T-cell (primary cell): ENCODE data around the gene KRTAP10-2. TPM values are rescaled to one million over a fixed set of nuclear protein-coding genes. Genes with fewer than 3 reads are reported as not detected.
A peak's percentile ranks its signal among the peaks of the same experiment; 100 is the strongest.

Experiments used
- ATAC-seq, 4 experiments: fragments of 200-7000 bp in 3 of 4; fragments of 150-1000 bp in 1 of 4; cut with Tn5 transposase; replicated peaks in 1 of 4; 1 replicate in 3 of 4; 2 replicates in 1 of 4; pipeline ENCODE4 v1.10.0; 2021; ENCODE audit warnings: moderate library complexity in 3 of 4, mild to moderate bottlenecking in 2 of 4, moderate number of reproducible peaks in 1 of 4
- CTCF ChIA-PET, 2 donors: fragments of 300-600 bp; sonication (Branson Sonifier 250); formaldehyde crosslinking; loops; one replicate each; lab custom pipeline; 2022; ENCODE audit warnings: antibody characterized with exemption in 2 of 2; lab: Charles Lee
- POLR2A ChIA-PET, 2 donors: fragments of 300-600 bp; sonication (Branson Sonifier 250); formaldehyde crosslinking; loops; one replicate each; lab custom pipeline; 2022; ENCODE audit warnings: antibody characterized with exemption in 2 of 2; lab: Charles Lee
- DNase-seq, 35 experiments: peaks; one replicate each; pipeline versions ENCODE4 v3.0.0 to v3.0.0-alpha.2; 2013 to 2023
- H3K27ac ChIP-seq: one replicate; pipeline ENCODE4 v1.5.1; 2013; ENCODE audit warnings: low read length
- H3K27me3 ChIP-seq, 2 experiments: replicated peaks in 1 of 2; 1 replicate in 1 of 2; 2 replicates in 1 of 2; pipeline versions ENCODE4 v1.6.1 to v1.7.0; 2013; ENCODE audit warnings: low read length in 1 of 2, mixed read lengths in 1 of 2; ENCODE audit not compliant: control insufficient read depth in 2 of 2, insufficient read depth in 2 of 2; ENCODE audit errors: extremely low read depth in 1 of 2
- H3K36me3 ChIP-seq, 2 donors: 1 replicate in 1 of 2; 2 replicates in 1 of 2; pipeline versions ENCODE4 v1.6.1 to v1.7.0; 2013; ENCODE audit warnings: low read length in 1 of 2; ENCODE audit not compliant: control insufficient read depth in 2 of 2, insufficient read depth in 1 of 2; ENCODE audit errors: extremely low read depth in 1 of 2
- H3K4me1 ChIP-seq, 2 experiments: 1 replicate in 1 of 2; 2 replicates in 1 of 2; pipeline versions ENCODE4 v1.6.1 to v1.7.0; 2013; ENCODE audit warnings: low read length in 2 of 2, mixed read lengths in 1 of 2; ENCODE audit not compliant: insufficient read depth in 2 of 2, control insufficient read depth in 1 of 2; ENCODE audit errors: extremely low read depth in 1 of 2
- H3K4me3 ChIP-seq, 2 donors: 1 replicate in 1 of 2; 2 replicates in 1 of 2; pipeline versions ENCODE4 v1.5.1 to v1.7.0; 2013; ENCODE audit warnings: mild to moderate bottlenecking in 2 of 2, low read length in 1 of 2, moderate library complexity in 1 of 2; ENCODE audit not compliant: control insufficient read depth in 1 of 2; ENCODE audit errors: extremely low read depth in 1 of 2
- H3K9me3 ChIP-seq: 2 replicates; pipeline ENCODE4 v1.7.0; 2013
- H3K27ac Mint-ChIP-seq, 2 donors: one replicate each; pipeline ENCODE4 v1.8.0; 2020 to 2021; ENCODE audit warnings: mild to moderate bottlenecking in 2 of 2, mixed read lengths in 2 of 2
- H3K27me3 Mint-ChIP-seq, 2 donors: one replicate each; pipeline ENCODE4 v1.8.0; 2021 to 2022; ENCODE audit warnings: mixed read lengths in 2 of 2
- H3K36me3 Mint-ChIP-seq: one replicate; pipeline ENCODE4 v1.8.0; 2021; ENCODE audit warnings: mixed read lengths
- H3K4me1 Mint-ChIP-seq, 3 donors: one replicate each; pipeline ENCODE4 v1.8.0; 2020 to 2022; ENCODE audit warnings: mixed read lengths in 3 of 3, mild to moderate bottlenecking in 1 of 3
- H3K4me3 Mint-ChIP-seq, 3 donors: one replicate each; pipeline ENCODE4 v1.8.0; 2020 to 2022; ENCODE audit warnings: mild to moderate bottlenecking in 3 of 3, mixed read lengths in 3 of 3, moderate library complexity in 3 of 3
- H3K9me3 Mint-ChIP-seq, 3 donors: one replicate each; pipeline ENCODE4 v1.8.0; 2020 to 2022; ENCODE audit warnings: mixed read lengths in 3 of 3
- WGBS: methylation state at CpG from one replicate; pipeline ENCODE4 v1.1.5; 2013; ENCODE audit warnings: missing lambda C conversion rate; ENCODE audit not compliant: insufficient coverage; 5-methylcytosine and 5-hydroxymethylcytosine counted together
- total RNA-seq, 35 experiments: library from RNA in 6 of 35; stranded (reverse) in 6 of 35; fragments of 120-200 nt in 1 of 35; gene quantifications; one replicate each; pipeline versions ENCODE4 v1.2.1 to v1.2.4 and lab custom pipeline; 2013 to 2026

The KRTAP10-2 gene
- total RNA-seq, 5 donors from 2014 or later (not counting 1 experiment from before 2014, with no cell fraction given), result not detected

DNA sequence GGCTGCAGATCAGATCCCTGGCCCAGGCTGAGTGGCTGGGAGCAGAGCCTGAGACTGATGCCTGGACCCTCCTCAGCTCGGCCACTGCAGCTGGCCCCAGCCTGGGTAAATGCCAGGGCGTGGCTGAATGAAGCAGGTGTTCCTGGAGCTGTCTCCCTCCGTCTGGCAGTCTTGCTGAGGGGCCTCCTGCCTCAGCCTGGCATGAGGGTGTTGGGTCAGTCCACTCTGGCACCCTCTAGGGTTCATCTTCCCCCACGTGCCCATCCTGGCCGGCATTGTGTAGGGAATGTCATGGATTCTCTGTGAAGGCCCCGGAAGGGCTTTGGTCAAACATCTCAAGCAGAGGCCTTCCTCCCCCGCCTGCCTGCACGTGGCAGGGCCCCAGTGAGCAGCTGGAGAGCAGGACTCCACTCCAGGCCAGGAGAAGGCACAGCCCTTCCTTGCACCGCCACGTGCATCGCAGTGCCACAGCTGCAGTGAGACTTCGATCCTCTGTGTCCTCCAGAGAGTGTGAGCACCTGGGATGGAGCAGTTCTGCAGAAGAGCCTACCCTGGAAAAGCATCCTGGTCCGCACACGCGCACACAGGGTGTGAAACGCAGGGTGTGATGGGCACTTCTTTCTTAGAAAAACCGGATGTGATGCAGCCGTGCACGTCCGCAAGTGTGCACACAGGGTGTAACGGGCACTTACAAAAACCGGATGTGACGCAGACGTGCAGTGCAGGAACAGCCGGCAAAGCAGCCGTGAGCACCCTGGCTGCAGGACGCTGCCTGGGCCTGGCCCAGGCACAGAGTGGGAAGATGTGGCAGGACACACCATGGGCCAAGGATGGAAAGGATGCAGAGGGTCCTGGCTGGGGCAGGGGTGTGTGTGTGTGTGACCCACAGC is 17.6 kb upstream of the KRTAP10-2 start:
- H3K4me1 Mint-ChIP-seq, result peaks cover 10 to 17% (median 14%) of the 10 kb centered on the region in 3 donors
- no peak overlapping the region for H3K4me3 Mint-ChIP-seq
- no peak overlapping the region for H3K27ac Mint-ChIP-seq
- Histone ChIP-seq H3K4me1 (no peaks in the 10 kb centered on the region), H3K36me3 (no peaks in the 10 kb centered on the region), H3K4me3 (no peak overlapping the region), H3K9me3 (no peaks in the 10 kb centered on the region), H3K27me3 (peaks cover 0 to 31% of the 10 kb centered on the region in 2 experiments), H3K27ac (no peak overlapping the region)
- WGBS, result 82% methylated on average over 27 of the region's 27 CpGs
- H3K27me3 Mint-ChIP-seq, result peaks cover 3 to 5% of the 10 kb centered on the region in 2 donors
- H3K36me3 Mint-ChIP-seq, result no peaks in the 10 kb centered on the region
- ChIA-PET CTCF (interaction anchor here in 1 of 2 donors (0.5 kb wide), 1 partner anchor 92 kb away, joined by 3 read pairs; no protein-coding TSS in a partner anchor), POLR2A (no interaction called here)
- DNase-seq (peak in 1 of 35 experiments; percentile 9), ATAC-seq (no peak)
- H3K9me3 Mint-ChIP-seq, result no peaks in the 10 kb centered on the region

DNA sequence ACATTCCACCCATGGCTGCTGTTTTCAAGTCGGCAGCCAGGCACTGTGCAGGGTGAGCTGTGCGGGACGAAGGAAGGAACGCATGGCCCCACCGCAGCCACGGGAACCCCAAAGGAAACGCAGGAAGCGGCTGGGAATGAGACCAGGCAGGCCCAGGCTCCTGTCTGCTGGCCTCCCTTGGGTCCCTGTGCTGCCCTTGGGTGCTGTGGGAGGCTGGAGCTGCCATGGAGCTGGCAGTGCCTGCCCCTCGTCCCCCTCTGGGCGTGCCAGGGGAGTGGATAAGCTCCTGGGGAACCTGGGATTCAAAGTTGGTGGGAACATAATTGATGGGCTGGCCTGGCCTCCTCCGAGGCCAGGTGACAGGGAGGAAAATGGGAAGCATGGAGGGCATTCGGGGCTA is 17.0 kb upstream of the KRTAP10-2 start:
- Histone ChIP-seq H3K27ac (no peak overlapping the region), H3K27me3 (peaks cover 0 to 28% of the 10 kb centered on the region in 2 experiments), H3K4me3 (no peak overlapping the region), H3K4me1 (no peaks in the 10 kb centered on the region), H3K9me3 (no peaks in the 10 kb centered on the region), H3K36me3 (no peaks in the 10 kb centered on the region)
- DNase-seq (peak in 1 of 35 experiments; percentile 19), ATAC-seq (no peak)
- Mint-ChIP-seq H3K4me1 (peaks cover 10 to 17% (median 14%) of the 10 kb centered on the region in 3 donors), H3K4me3 (no peak overlapping the region), H3K9me3 (peaks cover 0 to 2% (median 2%) of the 10 kb centered on the region in 3 donors), H3K36me3 (no peaks in the 10 kb centered on the region), H3K27ac (no peak overlapping the region), H3K27me3 (peaks cover 3 to 5% of the 10 kb centered on the region in 2 donors)
- WGBS, result 79% methylated on average over 10 of the region's 12 CpGs
- ChIA-PET POLR2A (no interaction called here), CTCF (interaction anchor here in 1 of 2 donors (0.5 kb wide), 1 partner anchor 92 kb away, joined by 3 read pairs; no protein-coding TSS in a partner anchor)

DNA sequence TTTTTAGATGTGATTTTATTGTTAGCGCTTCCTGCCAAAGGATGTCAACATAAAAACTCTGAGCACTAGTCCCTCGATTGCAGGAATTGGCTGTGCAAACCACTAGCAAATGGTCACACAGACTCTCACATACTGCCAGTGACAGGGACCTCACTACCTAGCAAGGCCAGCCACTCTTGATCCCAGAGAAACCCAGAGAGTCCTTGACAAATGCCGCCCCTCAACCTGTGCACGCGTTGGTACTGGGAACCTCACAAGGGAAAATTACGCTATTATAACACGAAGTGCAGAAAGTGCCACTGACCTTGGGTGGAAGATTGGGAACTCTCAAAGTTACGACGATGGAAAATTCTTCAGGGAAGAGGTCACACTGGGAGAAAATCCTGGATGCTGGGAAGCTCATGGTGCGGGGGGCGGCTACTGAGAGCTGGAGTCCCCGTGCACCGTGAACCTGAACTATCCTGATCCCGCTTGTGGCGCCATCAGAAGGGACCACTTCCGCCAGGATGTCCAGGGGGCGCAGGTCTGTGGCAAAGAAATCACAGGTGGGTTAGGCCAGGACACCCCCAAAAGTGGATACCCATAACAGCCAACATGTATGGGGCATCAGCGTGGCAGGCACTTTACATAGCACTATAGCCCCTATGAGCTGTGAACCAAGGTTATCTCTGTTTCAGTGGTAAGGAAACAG is 16.3 kb upstream of the KRTAP10-2 start:
- no peaks in the 10 kb centered on the region for H3K9me3 ChIP-seq
- H3K4me1 ChIP-seq, result no peaks in the 10 kb centered on the region
- no peaks in the 10 kb centered on the region for H3K36me3 ChIP-seq
- H3K27me3 ChIP-seq, result peaks cover 0 to 22% of the 10 kb centered on the region in 2 experiments
- no peak overlapping the region for H3K27ac Mint-ChIP-seq
- CTCF ChIA-PET, result no interaction called here
- no peak overlapping the region for H3K27ac ChIP-seq
- no peak overlapping the region for H3K4me3 ChIP-seq
- peaks cover 0 to 8% (median 2%) of the 10 kb centered on the region in 3 donors for H3K9me3 Mint-ChIP-seq
- DNase-seq (no peak), ATAC-seq (no peak)
- peaks cover 10 to 17% (median 14%) of the 10 kb centered on the region in 3 donors for H3K4me1 Mint-ChIP-seq
- H3K4me3 Mint-ChIP-seq, result no peak overlapping the region
- H3K27me3 Mint-ChIP-seq, result peaks cover 3 to 5% of the 10 kb centered on the region in 2 donors
- 96% methylated on average over 11 of the region's 18 CpGs for WGBS
- H3K36me3 Mint-ChIP-seq, result no peaks in the 10 kb centered on the region
- POLR2A ChIA-PET, result no interaction called here

DNA sequence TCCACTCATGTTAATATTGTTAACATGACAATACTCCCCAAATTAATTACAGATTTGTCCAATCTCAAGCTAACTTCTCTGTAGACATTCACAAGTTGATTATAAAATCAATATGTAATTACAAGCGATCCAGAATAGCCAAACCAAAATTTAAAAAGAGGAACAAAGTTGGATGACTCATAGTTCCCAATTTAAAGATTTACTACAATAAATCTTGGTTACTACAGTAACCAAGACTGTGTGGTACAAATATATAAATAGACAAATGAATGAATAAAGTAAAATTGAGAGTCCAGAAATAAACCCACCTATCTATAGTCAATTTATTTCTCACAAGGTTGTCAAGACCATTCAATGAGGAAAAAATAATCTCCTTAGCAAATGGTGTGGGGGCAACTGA is 15.1 kb upstream of the KRTAP10-2 start:
- H3K27ac Mint-ChIP-seq, result no peak overlapping the region
- no peak overlapping the region for H3K4me3 Mint-ChIP-seq
- WGBS, result no CpG with 5 or more reads among the region's 1 CpG
- peaks cover 9% of the 10 kb centered on the region for H3K36me3 Mint-ChIP-seq
- H3K4me1 Mint-ChIP-seq, result peaks cover 10 to 17% (median 14%) of the 10 kb centered on the region in 3 donors
- H3K27me3 ChIP-seq, result peaks cover 0 to 18% of the 10 kb centered on the region in 2 experiments
- H3K36me3 ChIP-seq, result no peaks in the 10 kb centered on the region
- no peak overlapping the region for H3K4me3 ChIP-seq
- H3K27ac ChIP-seq, result no peak overlapping the region
- CTCF ChIA-PET, result no interaction called here
- POLR2A ChIA-PET, result no interaction called here
- ATAC-seq (no peak), DNase-seq (no peak)
- H3K4me1 ChIP-seq, result no peaks in the 10 kb centered on the region
- H3K9me3 Mint-ChIP-seq, result peaks cover 0 to 19% (median 11%) of the 10 kb centered on the region in 3 donors
- peaks cover 2 to 3% of the 10 kb centered on the region in 2 donors for H3K27me3 Mint-ChIP-seq
- H3K9me3 ChIP-seq, result no peaks in the 10 kb centered on the region

DNA sequence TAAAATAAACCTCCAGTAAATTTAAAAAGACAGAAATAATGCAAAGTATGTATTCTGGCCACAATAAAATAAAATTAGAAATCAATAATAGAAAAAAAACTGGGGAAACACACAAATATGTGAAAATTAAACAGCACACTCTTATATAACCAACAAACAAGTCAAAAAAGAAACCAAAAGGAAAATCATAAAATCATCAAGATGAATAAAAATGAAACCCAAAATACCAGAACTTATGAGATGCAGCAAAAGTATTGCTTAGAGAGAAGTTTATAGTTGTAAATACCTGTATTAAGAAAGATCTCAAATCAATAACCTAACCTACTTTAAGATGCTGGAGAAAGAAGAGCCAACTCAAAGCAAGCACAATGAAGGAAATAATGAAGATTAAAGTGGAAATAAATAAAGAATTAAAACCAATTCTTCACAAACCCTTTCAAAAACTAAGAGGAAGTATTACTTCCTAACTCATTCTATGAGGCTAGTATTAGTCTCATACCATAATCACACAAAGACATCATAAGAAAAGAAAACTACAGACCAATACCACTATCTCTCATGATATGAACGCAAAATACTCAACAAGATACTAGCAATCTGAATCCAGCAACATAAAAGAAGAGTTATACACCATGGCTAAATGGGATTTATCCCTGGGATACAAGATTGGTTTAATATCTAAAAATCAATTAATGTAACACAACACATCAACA is 13.7 kb upstream of the KRTAP10-2 start:
- Mint-ChIP-seq H3K9me3 (peaks cover 6 to 30% (median 15%) of the 10 kb centered on the region in 3 donors), H3K36me3 (peaks cover 9% of the 10 kb centered on the region), H3K4me3 (peak overlapping the region in 2 of 3 donors; percentile 4 to 41), H3K4me1 (peaks cover 10 to 17% (median 14%) of the 10 kb centered on the region in 3 donors), H3K27me3 (peaks cover 0 to 3% of the 10 kb centered on the region in 2 donors), H3K27ac (peak overlapping the region; percentile 80 to 87)
- peaks cover 0 to 15% of the 10 kb centered on the region in 2 experiments for H3K27me3 ChIP-seq
- H3K9me3 ChIP-seq, result no peaks in the 10 kb centered on the region
- H3K4me1 ChIP-seq, result no peaks in the 10 kb centered on the region
- no CpG with 5 or more reads among the region's 1 CpG for WGBS
- ATAC-seq (no peak), DNase-seq (no peak)
- no peak overlapping the region for H3K4me3 ChIP-seq
- POLR2A ChIA-PET, result no interaction called here
- CTCF ChIA-PET, result no interaction called here
- H3K36me3 ChIP-seq, result no peaks in the 10 kb centered on the region
- peak overlapping the region; percentile 48 for H3K27ac ChIP-seq

DNA sequence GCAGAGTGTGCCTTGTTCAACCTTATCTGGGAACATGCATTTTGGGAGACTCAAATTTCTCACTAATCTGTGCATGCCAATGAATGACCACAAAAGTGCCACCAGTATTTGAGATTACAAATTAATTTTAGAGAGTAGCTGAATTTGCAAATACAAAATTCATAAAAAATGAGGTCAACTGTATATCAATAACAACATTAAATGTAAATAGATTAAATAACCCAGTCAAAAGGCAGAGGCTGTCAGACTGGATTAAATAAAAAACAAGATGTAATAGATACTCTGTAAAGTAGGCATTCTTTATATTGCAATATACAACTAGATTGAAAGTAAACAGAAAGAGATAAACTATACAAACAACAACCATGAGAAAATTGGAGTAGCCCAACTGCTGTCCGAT is 12.8 kb upstream of the KRTAP10-2 start:
- H3K4me3 ChIP-seq, result no peak overlapping the region
- H3K4me1 ChIP-seq, result no peaks in the 10 kb centered on the region
- Mint-ChIP-seq H3K4me3 (no peak overlapping the region), H3K27me3 (peaks cover 0 to under 1% of the 10 kb centered on the region in 2 donors), H3K27ac (peak overlapping the region in 1 of 2 donors; percentile 87), H3K4me1 (peaks cover 10 to 17% (median 14%) of the 10 kb centered on the region in 3 donors), H3K36me3 (peaks cover 9% of the 10 kb centered on the region), H3K9me3 (peaks cover 9 to 33% (median 15%) of the 10 kb centered on the region in 3 donors)
- CTCF ChIA-PET, result no interaction called here
- no peaks in the 10 kb centered on the region for H3K9me3 ChIP-seq
- no peaks in the 10 kb centered on the region for H3K36me3 ChIP-seq
- peak overlapping the region; percentile 48 for H3K27ac ChIP-seq
- POLR2A ChIA-PET, result no interaction called here
- WGBS, result no CpG with 5 or more reads among the region's 1 CpG
- DNase-seq (no peak), ATAC-seq (no peak)
- peaks cover 0 to 6% of the 10 kb centered on the region in 2 experiments for H3K27me3 ChIP-seq
